HCT116 (cell line): ENCODE data around the gene KLHDC7A. TPM values are rescaled to one million over a fixed set of nuclear protein-coding genes. Genes with fewer than 3 reads are reported as not detected.

Source experiments
- ATAC-seq: fragments of 200-7000 bp; cut with Tn5 transposase; 2 replicates; pipeline ENCODE4 v1.9.1; 2020; ENCODE audit warnings: mild to moderate bottlenecking, moderate library complexity
- BruUV-seq: library from RNA; stranded (reverse); fragments of 400-500 nt; replicated peaks from 2 replicates; lab custom pipeline; 2021; lab: Mats Ljungman, UMichigan
- CTCF ChIA-PET: fragments of 300-600 bp; sonication (Branson Sonifier 250); formaldehyde crosslinking; loops from one replicate; lab custom pipeline; 2021; ENCODE audit warnings: antibody characterized with exemption; lab: Charles Lee
- POLR2A ChIA-PET: fragments of 300-600, 350-600 bp; sonication (Branson Sonifier 250); formaldehyde crosslinking; loops from one replicate; lab custom pipeline; 2021; ENCODE audit warnings: antibody characterized with exemption; lab: Charles Lee
- RAD21 ChIA-PET, 2 experiments: fragments of 300-600 bp; sonication (Branson Sonifier 250); formaldehyde crosslinking; loops; one replicate each; lab custom pipeline; 2023; ENCODE audit warnings: low total read pairs in 2 of 2; ENCODE audit not compliant: uncharacterized antibody in 2 of 2, unreplicated experiment in 2 of 2, low non-redundant PET in 1 of 2; lab: Charles Lee
- DNase-seq: peaks from one replicate; pipeline ENCODE4 v3.0.0-alpha.2; 2010; ENCODE audit warnings: low read depth, low spot score
- H2AFZ ChIP-seq: fragments of 200-600 bp; shearing (Covaris generic), sonication (generic); 2 replicates; pipeline ENCODE4 v1.6.1; 2017; ENCODE audit warnings: low read depth, mixed run types, mixed read lengths, antibody characterized with exemption, low read length; ENCODE audit not compliant: poor library complexity, severe bottlenecking
- H3K27ac ChIP-seq: 2 replicates; pipeline ENCODE4 v1.5.1; 2012; ENCODE audit warnings: low read depth, low read length
- H3K27me3 ChIP-seq: fragments of 200-600 bp; sonication (generic); 2 replicates; pipeline ENCODE4 v1.6.1; 2016; ENCODE audit warnings: mixed run types, low read length, mixed read lengths; ENCODE audit not compliant: insufficient read depth
- H3K36me3 ChIP-seq, 2 experiments: fragments of 200-500 bp in 1 of 2; fragments of 200-600 bp in 1 of 2; sonication (Bioruptor generic) in 1 of 2; sonication (generic) in 1 of 2; 2 replicates each; pipeline versions ENCODE4 v1.5.1 to v1.6.1; 2014 to 2016; ENCODE audit warnings: low read length in 2 of 2, inconsistent platforms in 1 of 2, mixed read lengths in 1 of 2, mixed run types in 1 of 2; ENCODE audit not compliant: insufficient read depth in 2 of 2, control insufficient read depth in 1 of 2
- H3K4me1 ChIP-seq, 2 experiments: fragments of 200-600 bp in 1 of 2; sonication (generic) in 1 of 2; 2 replicates each; pipeline versions ENCODE4 v1.5.1 to v1.6.1; 2012 to 2017; ENCODE audit warnings: low read length in 2 of 2, inconsistent platforms in 1 of 2, mild to moderate bottlenecking in 1 of 2, mixed read lengths in 1 of 2, mixed run types in 1 of 2, moderate library complexity in 1 of 2; ENCODE audit not compliant: insufficient read depth in 2 of 2, control insufficient read depth in 1 of 2
- H3K4me2 ChIP-seq: fragments of 200-600 bp; sonication (generic); 2 replicates; pipeline ENCODE4 v1.6.1; 2017; ENCODE audit warnings: mixed run types, low read length, mixed read lengths
- H3K4me3 ChIP-seq, 2 experiments: fragments of 200-600 bp in 1 of 2; sonication (generic) in 1 of 2; replicated peaks in 1 of 2; 2 replicates each; pipeline ENCODE4 v1.5.1; 2011 to 2016; ENCODE audit warnings: low read length in 2 of 2, control low read depth in 1 of 2, low read depth in 1 of 2, mild to moderate bottlenecking in 1 of 2, mixed read lengths in 1 of 2, mixed run types in 1 of 2
- H3K79me2 ChIP-seq: fragments of 200-600 bp; sonication (generic); 2 replicates; pipeline ENCODE4 v1.6.1; 2017; ENCODE audit warnings: mild to moderate bottlenecking, mixed run types, low read length, moderate library complexity, mixed read lengths; ENCODE audit not compliant: insufficient read depth
- H3K9ac ChIP-seq: fragments of 200-600 bp; sonication (generic); 2 replicates; pipeline ENCODE4 v1.6.1; 2016; ENCODE audit warnings: low read length, mixed read lengths
- H3K9me2 ChIP-seq: fragments of 200-600 bp; sonication (generic), shearing (Covaris generic); 2 replicates; pipeline ENCODE4 v1.6.1; 2017; ENCODE audit warnings: mixed run types, mild to moderate bottlenecking, moderate library complexity; ENCODE audit not compliant: insufficient read depth
- H3K9me3 ChIP-seq, 2 experiments: fragments of 200-500 bp in 1 of 2; fragments of 200-600 bp in 1 of 2; sonication (Bioruptor generic) in 1 of 2; sonication (generic) in 1 of 2; 2 replicates each; pipeline ENCODE4 v1.6.1; 2014 to 2017; ENCODE audit warnings: low read length in 2 of 2, mixed read lengths in 2 of 2, inconsistent platforms in 1 of 2, low read depth in 1 of 2, mild to moderate bottlenecking in 1 of 2, mixed run types in 1 of 2, moderate library complexity in 1 of 2; ENCODE audit not compliant: control insufficient read depth in 1 of 2, insufficient read depth in 1 of 2
- H4K20me1 ChIP-seq: fragments of 200-600 bp; sonication (generic), shearing (Covaris generic); 2 replicates; pipeline ENCODE4 v1.6.1; 2017; ENCODE audit warnings: mixed run types, mild to moderate bottlenecking, moderate library complexity; ENCODE audit not compliant: insufficient read depth
- CEBPB ChIP-seq: IDR thresholded peaks from 2 replicates; pipeline ENCODE4 v1.6.1; 2012; ENCODE audit warnings: low read depth
- EZH2 ChIP-seq: fragments of 200-600 bp; sonication (generic); IDR thresholded peaks from 2 replicates; pipeline ENCODE4 v1.6.1; 2017; ENCODE audit warnings: antibody characterized with exemption, mixed run types
- FOSL1 ChIP-seq: IDR thresholded peaks from 2 replicates; pipeline ENCODE4 v1.6.1; 2012; ENCODE audit warnings: low read depth
- POLR2AphosphoS5 ChIP-seq: IDR thresholded peaks from 2 replicates; pipeline ENCODE4 v1.6.1; 2011; ENCODE audit warnings: mild to moderate bottlenecking, low read depth, low read length, moderate library complexity
- RAD21 ChIP-seq: IDR thresholded peaks from 2 replicates; pipeline ENCODE4 v1.6.1; 2012; ENCODE audit warnings: low read depth, mild to moderate bottlenecking
- SIN3A ChIP-seq: IDR thresholded peaks from 2 replicates; pipeline ENCODE4 v1.6.1; 2012; ENCODE audit warnings: low read depth
- TCF7L2 ChIP-seq: IDR thresholded peaks from 2 replicates; pipeline ENCODE4 v1.7.0; 2011; ENCODE audit warnings: borderline replicate concordance, inconsistent platforms; ENCODE audit not compliant: insufficient read depth, insufficient read length; ENCODE audit errors: extremely low read depth
- ZFX ChIP-seq: fragments of 450-650 bp; IDR thresholded peaks from 2 replicates; pipeline ENCODE4 v1.6.1; 2017
- ZNF274 ChIP-seq: fragments of 200-500 bp; sonication (Bioruptor generic); IDR thresholded peaks from 2 replicates; pipeline ENCODE4 v1.6.1; 2014; ENCODE audit warnings: mild to moderate bottlenecking, low read depth, low read length, inconsistent platforms
- intact Hi-C: fragments of 100-400 bp; cut with micrococcal nuclease; formaldehyde crosslinking; loops from 2 replicates; pipeline ENCODE4 v1.10.0; 2022
- total RNA-seq: library from RNA; stranded (reverse); gene quantifications from one replicate; pipeline ENCODE4 v1.2.1, GENCODE V29; 2021; ENCODE audit not compliant: unreplicated experiment
- TF ChIP-seq, protein P1 (sequence below), 3 experiments: fragments of 200-600 bp in 1 of 3; sonication (generic) in 1 of 3; IDR thresholded peaks in 2 of 3; conservative IDR thresholded peaks in 1 of 3; 2 replicates each; pipeline ENCODE4 v1.5.1; 2012 to 2017; ENCODE audit warnings: low read depth in 2 of 3, low read length in 2 of 3, antibody characterized with exemption in 1 of 3, borderline replicate concordance in 1 of 3, control low read depth in 1 of 3, mild to moderate bottlenecking in 1 of 3, mixed read lengths in 1 of 3, mixed run types in 1 of 3, moderate library complexity in 1 of 3; ENCODE audit not compliant: insufficient read depth in 1 of 3
- TF ChIP-seq, protein P2 (sequence below): IDR thresholded peaks from 2 replicates; pipeline ENCODE4 v1.6.1; 2012

Gene KLHDC7A
- total RNA-seq, 1 experiment from 2014 or later: 0.30 TPM

DNA sequence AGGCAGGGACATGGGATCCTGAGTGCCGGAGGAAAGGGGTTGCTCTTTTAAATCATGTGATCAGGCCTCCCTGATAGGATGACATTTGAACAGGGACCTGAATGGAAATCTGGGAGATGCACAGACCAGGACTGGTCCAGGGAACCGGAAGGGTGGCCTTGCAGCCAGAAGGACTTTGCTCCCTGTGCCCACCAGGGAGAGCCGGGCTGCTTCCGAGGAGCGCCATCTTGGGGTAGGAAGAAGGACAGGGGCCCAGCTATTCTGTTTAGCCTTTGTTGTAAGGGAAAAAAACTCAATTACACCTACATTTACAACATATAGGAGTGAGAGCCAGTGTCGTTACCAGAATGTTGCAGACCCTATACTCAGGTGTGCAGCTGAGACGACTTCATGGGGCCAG lies 5.5 kb downstream of the KLHDC7A start:
- TF ChIP-seq EZH2 (no peak), ZNF274 (no peak), POLR2AphosphoS5 (no peak), TCF7L2 (no peak), SIN3A (no peak), CEBPB (no peak), ZFX (no peak), FOSL1 (no peak), RAD21 (peak; percentile 29; the same call in 1 of the 2 replicates)
- TF ChIP-seq, protein P1, sequence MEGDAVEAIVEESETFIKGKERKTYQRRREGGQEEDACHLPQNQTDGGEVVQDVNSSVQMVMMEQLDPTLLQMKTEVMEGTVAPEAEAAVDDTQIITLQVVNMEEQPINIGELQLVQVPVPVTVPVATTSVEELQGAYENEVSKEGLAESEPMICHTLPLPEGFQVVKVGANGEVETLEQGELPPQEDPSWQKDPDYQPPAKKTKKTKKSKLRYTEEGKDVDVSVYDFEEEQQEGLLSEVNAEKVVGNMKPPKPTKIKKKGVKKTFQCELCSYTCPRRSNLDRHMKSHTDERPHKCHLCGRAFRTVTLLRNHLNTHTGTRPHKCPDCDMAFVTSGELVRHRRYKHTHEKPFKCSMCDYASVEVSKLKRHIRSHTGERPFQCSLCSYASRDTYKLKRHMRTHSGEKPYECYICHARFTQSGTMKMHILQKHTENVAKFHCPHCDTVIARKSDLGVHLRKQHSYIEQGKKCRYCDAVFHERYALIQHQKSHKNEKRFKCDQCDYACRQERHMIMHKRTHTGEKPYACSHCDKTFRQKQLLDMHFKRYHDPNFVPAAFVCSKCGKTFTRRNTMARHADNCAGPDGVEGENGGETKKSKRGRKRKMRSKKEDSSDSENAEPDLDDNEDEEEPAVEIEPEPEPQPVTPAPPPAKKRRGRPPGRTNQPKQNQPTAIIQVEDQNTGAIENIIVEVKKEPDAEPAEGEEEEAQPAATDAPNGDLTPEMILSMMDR (IDR thresholded peaks at IDR 0.05 in 2 of 3, conservative IDR thresholded peaks at IDR 0.05 in 1 of 3; ENCODE audit: borderline replicate concordance in 1 of 3, insufficient read depth in 1 of 3, low read depth in 2 of 3, low read length in 2 of 3): peak; percentile 29 to 62 (median 56); a peak in 5 of 6 replicates
- TF ChIP-seq, protein P2, sequence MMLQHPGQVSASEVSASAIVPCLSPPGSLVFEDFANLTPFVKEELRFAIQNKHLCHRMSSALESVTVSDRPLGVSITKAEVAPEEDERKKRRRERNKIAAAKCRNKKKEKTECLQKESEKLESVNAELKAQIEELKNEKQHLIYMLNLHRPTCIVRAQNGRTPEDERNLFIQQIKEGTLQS: no peak
- no peaks in the 10 kb centered on the region for H3K9me3 ChIP-seq
- no peak overlapping the region for H3K27ac ChIP-seq
- no peaks in the 10 kb centered on the region for H3K79me2 ChIP-seq
- BruUV-seq: no TSS peak
- intact Hi-C loops: no loop called here
- POLR2A ChIA-PET: no interaction called here
- H3K4me1 ChIP-seq: peaks cover 2 to 3% of the 10 kb centered on the region in 2 experiments
- no peaks in the 10 kb centered on the region for H4K20me1 ChIP-seq
- peaks cover 9% of the 10 kb centered on the region for H3K27me3 ChIP-seq
- no peak overlapping the region for H3K9ac ChIP-seq
- no peak overlapping the region for H3K4me3 ChIP-seq
- H2AFZ ChIP-seq: no peak overlapping the region
- H3K9me2 ChIP-seq: no peaks in the 10 kb centered on the region
- DNase-seq: no peak
- no peaks in the 10 kb centered on the region for H3K36me3 ChIP-seq
- H3K4me2 ChIP-seq: no peak overlapping the region
- RAD21 ChIA-PET: no interaction called here
- CTCF ChIA-PET: no interaction called here
- peak; percentile 81 for ATAC-seq
